Measurements from ENCODE around the gene LEFTY1. TPM values are rescaled to one million over a fixed set of nuclear protein-coding genes. Genes with fewer than 3 reads are reported as not detected.

LEFTY1 gene
- total and polyA plus RNA-seq, 2 of the 4 experiments (the other 2 are of a cell fraction) = not detected

- no TSS peak for BruUV-seq (replicated peaks)
- Histone ChIP-seq H2BK15ac (ENCODE audit: low read depth, low read length) (no peak overlapping the region), H3K56ac (ENCODE audit: extremely low read depth, insufficient read depth, low read length) (no peak overlapping the region), H3K23ac (ENCODE audit: low read depth, low read length) (no peak overlapping the region), H3K27ac (ENCODE audit: insufficient read depth, low read length) (no peak overlapping the region), H4K8ac (ENCODE audit: low read depth in 2 of 2, low read length in 2 of 2) (no peak overlapping the region), H3K9me1 (ENCODE audit: insufficient read depth, low read length) (peaks cover 3% of the 10 kb centered on the region; the same call in 1 of the 2 replicates), H3K79me1 (ENCODE audit: low read depth in 1 of 2, low read length in 2 of 2) (no peaks in the 10 kb centered on the region), H4K20me1 (ENCODE audit: insufficient read depth, low read length) (no peaks in the 10 kb centered on the region), H2BK120ac (ENCODE audit: low read depth, low read length) (no peak overlapping the region), H4K5ac (ENCODE audit: low read depth, low read length) (no peak overlapping the region), H2BK20ac (ENCODE audit: low read depth, low read length) (no peak overlapping the region), H2AK9ac (replicated peaks; ENCODE audit: low read depth, low read length, poor library complexity) (peak overlapping the region; percentile 28), H3K9me3 (ENCODE audit: control insufficient read depth, insufficient read depth, low read length) (no peaks in the 10 kb centered on the region), H4K91ac (ENCODE audit: insufficient read depth, low read depth, low read length) (no peak overlapping the region), H2AK5ac (ENCODE audit: low read depth, low read length) (no peak overlapping the region), H3K4ac (ENCODE audit: low read depth, low read length) (no peak overlapping the region), H3K4me2 (ENCODE audit: low read depth, low read length) (no peak overlapping the region), H3K4me1 (ENCODE audit: control insufficient read depth, insufficient read depth, low read length) (peaks cover 4% of the 10 kb centered on the region), H2BK5ac (ENCODE audit: low read depth, low read length, poor library complexity, severe bottlenecking) (no peak overlapping the region), H3K36me3 (ENCODE audit: control insufficient read depth, insufficient read depth, low read length) (no peaks in the 10 kb centered on the region), H3K14ac (replicated peaks; ENCODE audit: low read depth, low read length) (no peak overlapping the region), H3K9ac (ENCODE audit: low read depth, low read length) (no peak overlapping the region), H2AFZ (replicated peaks; ENCODE audit: low read length, poor library complexity) (no peak overlapping the region), H3K18ac (ENCODE audit: low read depth, low read length) (no peak overlapping the region), H3K27me3 (ENCODE audit: control insufficient read depth, insufficient read depth, low read length) (no peaks in the 10 kb centered on the region), H3K4me3 (ENCODE audit: insufficient read depth, low read depth, low read length) (no peak overlapping the region)
- CTCF ChIA-PET = no interaction called here
- no peak for DNase-seq
- in situ Hi-C loops (cut with MboI; ENCODE audit: low sequenced_read_pairs) = no loop called here
- WGBS, 2 experiments (ENCODE audit: extremely low coverage in 2 of 2, insufficient read length in 1 of 2) = 93% methylated on average over 7 of the region's 19 CpGs; no CpG with 5 or more reads in 1 of the 2 experiments
- ATAC-seq (ENCODE audit: low read depth) = no peak
- POLR2A ChIA-PET (ENCODE audit: unreplicated experiment) = no interaction called here
- intact Hi-C loops (cut with micrococcal nuclease) = no loop called here
- dilution Hi-C loops (cut with HindIII; ENCODE audit: low sequenced_read_pairs, unreplicated experiment) = no loop called here
- TF ChIP-seq POLR2A (IDR thresholded peaks at IDR 0.05; ENCODE audit: low read depth, low read length) (no peak), RAD21 (IDR thresholded peaks at IDR 0.05; ENCODE audit: low read length) (no peak), RCOR1 (IDR thresholded peaks at IDR 0.05; ENCODE audit: insufficient replicate concordance, low read length) (no peak), NFE2L2 (IDR thresholded peaks at IDR 0.05; ENCODE audit: low read depth, low read length) (no peak), CHD1 (IDR thresholded peaks at IDR 0.05; ENCODE audit: low read depth, low read length) (no peak), USF2 (IDR thresholded peaks at IDR 0.05; ENCODE audit: low read depth, low read length) (no peak), RFX5 (IDR thresholded peaks at IDR 0.05; ENCODE audit: low read depth, low read length) (no peak), BHLHE40 (IDR thresholded peaks at IDR 0.05; ENCODE audit: low read depth, low read length) (no peak), CEBPB (IDR thresholded peaks at IDR 0.05; ENCODE audit: low read depth, low read length) (no peak), MAZ (IDR thresholded peaks at IDR 0.05; ENCODE audit: borderline replicate concordance, low read depth, low read length) (no peak), CTCF (conservative IDR thresholded peaks at IDR 0.05; ENCODE audit: low read depth, low read length) (no peak), MXI1 (IDR thresholded peaks at IDR 0.05; ENCODE audit: borderline replicate concordance, low read depth, low read length) (no peak), SMC3 (IDR thresholded peaks at IDR 0.05; ENCODE audit: low read depth, low read length) (no peak), FOS (IDR thresholded peaks at IDR 0.05; ENCODE audit: low read depth, low read length) (no peak), MAFK (IDR thresholded peaks at IDR 0.05; ENCODE audit: low read depth, low read length) (no peak)
Observed at GRCh38 chr1:225897595-225898514, 8.9 kb upstream of the LEFTY1 start.
